HG03469 (cell line): Measurements from ENCODE around the gene SYT12.
"Not testable (repeated sequence)": the region's sequence is repeated elsewhere in the genome, so short reads cannot be mapped to it uniquely, and the experiment has no call there.

Source experiments
- ATAC-seq: cut with Tn5 transposase; IDR thresholded peaks from one replicate; pipeline ENCODE4 v1.9.1; 2021; ENCODE audit warnings: mild to moderate bottlenecking, moderate library complexity, moderate number of reproducible peaks; ENCODE audit not compliant: unreplicated experiment

SYT12 gene

GRCh38 chr11:67022961-67023956 lies at the start of gene SYT12:
Gene SYT12 (plus strand): TSS chr11:67023134. CDS start chr11:67030145, 7,011 bp downstream.
- ATAC-seq: no peak

- ATAC-seq: no peak
Measured at GRCh38 chr11:66973956-66974580, 48.9 kb upstream of the SYT12 start.

GRCh38 chr11:66974724-66975404 lies 48.1 kb upstream of the SYT12 start, which contains the start of gene C11orf86:
Gene C11orf86 (plus strand): TSS chr11:66975304. CDS start chr11:66975363, 59 bp downstream.
- ATAC-seq: no peak

- ATAC-seq: no peak
Measured at GRCh38 chr11:66975405-66976027, 47.4 kb upstream of the SYT12 start.

GRCh38 chr11:66976028-66976467 lies 46.9 kb upstream of the SYT12 start:
- no peak for ATAC-seq

- no peak for ATAC-seq
Measured at GRCh38 chr11:66976925-66977324, 46.0 kb upstream of the SYT12 start.

- no peak for ATAC-seq
Measured at GRCh38 chr11:66978229-66978628, 44.7 kb upstream of the SYT12 start.

GRCh38 chr11:66978717-66979116 lies 44.2 kb upstream of the SYT12 start:
- ATAC-seq: no peak

GRCh38 chr11:66979336-66979980 lies 43.5 kb upstream of the SYT12 start:
- no peak for ATAC-seq

GRCh38 chr11:66981976-66982578 lies 40.9 kb upstream of the SYT12 start:
- no peak for ATAC-seq

- ATAC-seq: no peak
Measured at GRCh38 chr11:66983275-66983924, 39.5 kb upstream of the SYT12 start.

GRCh38 chr11:66985508-66986177 lies 37.3 kb upstream of the SYT12 start:
- no peak for ATAC-seq

GRCh38 chr11:66986178-66986545 lies 36.8 kb upstream of the SYT12 start:
- ATAC-seq: no peak

GRCh38 chr11:66987158-66987620 lies 35.7 kb upstream of the SYT12 start:
- ATAC-seq: no peak

GRCh38 chr11:66987924-66988637 lies 34.9 kb upstream of the SYT12 start:
- no peak for ATAC-seq

GRCh38 chr11:66988741-66989140 lies 34.2 kb upstream of the SYT12 start:
- ATAC-seq: not testable (repeated sequence)

- not testable (repeated sequence) for ATAC-seq
Measured at GRCh38 chr11:66989360-66989759, 33.6 kb upstream of the SYT12 start.

GRCh38 chr11:66992041-66992440 lies 30.9 kb upstream of the SYT12 start:
- no peak for ATAC-seq
